HG02852 (cell line): ENCODE data around the gene USP17L30.
"Not testable (repeated sequence)": the region's sequence is repeated elsewhere in the genome, so short reads cannot be mapped to it uniquely, and the experiment has no call there.

Experiments
- ATAC-seq: cut with Tn5 transposase; IDR thresholded peaks from one replicate; pipeline ENCODE4 v1.9.1; 2021; ENCODE audit warnings: mild to moderate bottlenecking, moderate library complexity; ENCODE audit not compliant: unreplicated experiment

The USP17L30 gene

GRCh38 chr4:9362829-9363228 lies at the start of gene USP17L30:
USP17L30 (plus strand) TSS chr4:9363129; CDS start chr4:9363129, 0 bp downstream.
- ATAC-seq: not testable (repeated sequence)

GRCh38 chr4:9324191-9324590 lies 38.7 kb upstream of the USP17L30 start:
- ATAC-seq: not testable (repeated sequence)

- ATAC-seq: not testable (repeated sequence)
Observed at GRCh38 chr4:9324865-9325264, 38.1 kb upstream of the USP17L30 start, which contains the start of gene USP17L24. USP17L24 (plus strand) TSS chr4:9325165; CDS start chr4:9325165, 0 bp downstream.

- not testable (repeated sequence) for ATAC-seq
Observed at GRCh38 chr4:9329611-9330010, 33.3 kb upstream of the USP17L30 start, which contains the start of gene USP17L25. USP17L25 (plus strand) TSS chr4:9329911; CDS start chr4:9329911, 0 bp downstream.

- ATAC-seq: not testable (repeated sequence)
Observed at GRCh38 chr4:9334358-9334757, 28.6 kb upstream of the USP17L30 start, which contains the start of gene USP17L26. USP17L26 (plus strand) TSS chr4:9334658; CDS start chr4:9334658, 0 bp downstream.

GRCh38 chr4:9339103-9339502 lies 23.8 kb upstream of the USP17L30 start, which contains the start of gene USP17L5:
USP17L5 (plus strand) TSS chr4:9339403; CDS start chr4:9339403, 0 bp downstream.
- ATAC-seq: not testable (repeated sequence)

GRCh38 chr4:9343848-9344247 lies 19.1 kb upstream of the USP17L30 start, which contains the start of gene USP17L27:
USP17L27 (plus strand) TSS chr4:9344148; CDS start chr4:9344148, 0 bp downstream.
- ATAC-seq: not testable (repeated sequence)

- ATAC-seq: not testable (repeated sequence)
Observed at GRCh38 chr4:9348593-9348992, 14.3 kb upstream of the USP17L30 start, which contains the start of gene USP17L28. USP17L28 (plus strand) TSS chr4:9348893; CDS start chr4:9348893, 0 bp downstream.

- ATAC-seq: not testable (repeated sequence)
Observed at GRCh38 chr4:9350866-9351265, 12.1 kb upstream of the USP17L30 start.

GRCh38 chr4:9353338-9353737 lies 9.6 kb upstream of the USP17L30 start, which contains the start of gene USP17L29:
USP17L29 (plus strand) TSS chr4:9353638; CDS start chr4:9353638, 0 bp downstream.
- not testable (repeated sequence) for ATAC-seq

- not testable (repeated sequence) for ATAC-seq
Observed at GRCh38 chr4:9379881-9380280, 17.0 kb downstream of the USP17L30 start.

GRCh38 chr4:9381012-9381534 lies 18.1 kb downstream of the USP17L30 start:
- not testable (repeated sequence) for ATAC-seq

GRCh38 chr4:9384126-9384525 lies 21.2 kb downstream of the USP17L30 start:
- no peak for ATAC-seq

- not testable (repeated sequence) for ATAC-seq
Observed at GRCh38 chr4:9389001-9389400, 26.1 kb downstream of the USP17L30 start.

GRCh38 chr4:9405774-9406173 lies 42.8 kb downstream of the USP17L30 start:
- not testable (repeated sequence) for ATAC-seq

- ATAC-seq: not testable (repeated sequence)
Observed at GRCh38 chr4:9406491-9406890, 43.6 kb downstream of the USP17L30 start.

- no peak for ATAC-seq
Observed at GRCh38 chr4:9409793-9410192, 46.9 kb downstream of the USP17L30 start.
